Stomach (tissue), 9 donors: ENCODE data around the gene RIPOR3. TPM values are rescaled to one million over a fixed set of nuclear protein-coding genes. Genes with fewer than 3 reads are reported as not detected.
"Not testable (repeated sequence)": the region's sequence is repeated elsewhere in the genome, so short reads cannot be mapped to it uniquely, and the experiment has no call there.

ENCODE experiments used
- DNase-seq, 2 donors: peaks; one replicate each; pipeline versions ENCODE4 v3.0.0 to v3.0.0-alpha.2; 2013 to 2019
- H3K27ac ChIP-seq, 5 donors: fragments of 200-600 bp in 4 of 5; sonication (generic) in 4 of 5; one replicate each; pipeline ENCODE4 v1.5.1; 2013 to 2019; ENCODE audit warnings: mild to moderate bottlenecking in 1 of 5, moderate library complexity in 1 of 5
- H3K27me3 ChIP-seq, 3 donors: fragments of 200-600 bp; sonication (generic); one replicate each; pipeline ENCODE4 v1.5.1; 2017 to 2019; ENCODE audit warnings: mixed run types in 1 of 3
- H3K36me3 ChIP-seq, 4 donors: fragments of 200-600 bp; sonication (generic); 1 replicate in 3 of 4; 2 replicates in 1 of 4; pipeline ENCODE4 v1.5.1; 2016 to 2019
- H3K4me1 ChIP-seq, 4 donors: fragments of 200-600 bp; sonication (generic); one replicate each; pipeline ENCODE4 v1.5.1; 2016 to 2019
- H3K4me3 ChIP-seq, 4 donors: fragments of 200-600 bp; sonication (generic) in 3 of 4; one replicate each; pipeline ENCODE4 v1.5.1; 2016 to 2019; ENCODE audit warnings: mild to moderate bottlenecking in 1 of 4
- H3K9me3 ChIP-seq, 4 donors: fragments of 200-600 bp; sonication (generic); one replicate each; pipeline ENCODE4 v1.5.1; 2016 to 2019
- CTCF ChIP-seq, 7 experiments: fragments of 450-650 bp in 4 of 7; fragments of 200-600 bp in 3 of 7; sonication (generic) in 3 of 7; IDR thresholded peaks; one replicate each; pipeline ENCODE4 v1.5.1; 2016 to 2019; ENCODE audit warnings: antibody characterized with exemption in 7 of 7, control low read depth in 2 of 7, mild to moderate bottlenecking in 1 of 7
- EP300 ChIP-seq: sonication (generic); formaldehyde crosslinking; IDR thresholded peaks from one replicate; pipeline ENCODE4 v1.6.1; 2017; ENCODE audit warnings: antibody characterized with exemption
- POLR2A ChIP-seq, 4 donors: fragments of 450-650 bp; IDR thresholded peaks; one replicate each; pipeline ENCODE4 v1.6.1; 2016; ENCODE audit warnings: antibody characterized with exemption in 4 of 4, control low read depth in 2 of 4, mild to moderate bottlenecking in 1 of 4, moderate library complexity in 1 of 4
- POLR2AphosphoS5 ChIP-seq, 3 donors: sonication (generic); formaldehyde crosslinking; IDR thresholded peaks; one replicate each; pipeline ENCODE4 v1.6.1; 2016; ENCODE audit warnings: antibody characterized with exemption in 3 of 3
- WGBS, 5 donors: extraction: QIAGEN DNeasy Blood & Tissue Kit in 3 of 5; methylation state at CpG; one replicate each; pipeline versions ENCODE4 v1.1.5 to v1.1.7; 2013 to 2018; 5-methylcytosine and 5-hydroxymethylcytosine counted together
- intact Hi-C: fragments of 100-400 bp; cut with DNase I; formaldehyde crosslinking; loops from one replicate; pipeline ENCODE4 v1.15.1; 2023; ENCODE audit warnings: low total_unique reads
- polyA plus RNA-seq, 3 donors: library from polyadenylated mRNA; stranded (reverse); fragments of 200-250 nt; gene quantifications; one replicate each; pipeline ENCODE4 v1.2.3, GENCODE V29; 2013
- total RNA-seq, 5 donors: library from RNA; depleted of rRNA; stranded (reverse); fragments of >200 nt; gene quantifications; one replicate each; pipeline versions ENCODE4 v1.1.0 to v1.2.3, GENCODE V29; 2014 to 2016
- donor health status: healthy with polysubstance abuse.
- donor health status: Bipolar disorder and iron deficiency.
- donor health status: healthy.

The RIPOR3 gene
- total and polyA plus RNA-seq, 8 donors = 4.4 to 61.1 (median 8.2) TPM

- TF ChIP-seq POLR2A (IDR thresholded peaks at IDR 0.05) (no peak), POLR2AphosphoS5 (IDR thresholded peaks at IDR 0.05) (peak in 1 of 3 donors; percentile 18), CTCF (IDR thresholded peaks at IDR 0.05) (no peak)
- no peak for DNase-seq
- peaks cover 10 to 74% (median 39%) of the 10 kb centered on the region in 4 donors for H3K4me1 ChIP-seq
- H3K27ac ChIP-seq = peak overlapping the region in 3 of 5 donors; percentile 1 to 62 (median 52)
- WGBS, 5 donors = 32 to 58% (median 45%) methylated on average over 6 of the region's 6 CpGs
- peaks cover 26 to 69% (median 58%) of the 10 kb centered on the region in 4 donors for H3K36me3 ChIP-seq
- no peaks in the 10 kb centered on the region for H3K9me3 ChIP-seq
- intact Hi-C loops = loop anchor here (10.0 kb wide), 1 partner anchor 68 kb away; no protein-coding TSS in a partner anchor
- no peaks in the 10 kb centered on the region for H3K27me3 ChIP-seq
- H3K4me3 ChIP-seq = no peak overlapping the region
Observed at GRCh38 chr20:50572938-50573777, 118.2 kb downstream of the RIPOR3 start.

- TF ChIP-seq CTCF (IDR thresholded peaks at IDR 0.05) = no peak
- TF ChIP-seq POLR2A (IDR thresholded peaks at IDR 0.05) = no peak
- no peak for TF ChIP-seq POLR2AphosphoS5 (IDR thresholded peaks at IDR 0.05)
- no peak for TF ChIP-seq EP300
- Histone ChIP-seq H3K9me3 (no peaks in the 10 kb centered on the region), H3K27ac (no peak overlapping the region), H3K36me3 (peaks cover 26 to 70% (median 58%) of the 10 kb centered on the region in 4 donors), H3K4me1 (peaks cover 4 to 57% (median 32%) of the 10 kb centered on the region in 4 donors), H3K4me3 (no peak overlapping the region), H3K27me3 (no peaks in the 10 kb centered on the region)
- DNase-seq = no peak
- WGBS, 5 donors = 86 to 92% (median 86%) methylated on average over 2 of the region's 2 CpGs
- intact Hi-C loops = loop anchor here (10.0 kb wide), 1 partner anchor 67 kb away; no protein-coding TSS in a partner anchor
Observed at GRCh38 chr20:50571466-50571865, 119.9 kb downstream of the RIPOR3 start.

- WGBS, 5 donors = 82 to 87% (median 86%) methylated on average over 13 to 14 of the region's 14 CpGs
- peak in 1 of 2 donors; percentile 50 for DNase-seq
- no peak overlapping the region for H3K27ac ChIP-seq
Observed at GRCh38 chr20:50569864-50570836, 121.2 kb downstream of the RIPOR3 start.

GRCh38 chr20:50569487-50569863 is 121.9 kb downstream of the RIPOR3 start:
- DNase-seq, H3K9me3 ChIP-seq, H3K4me3 ChIP-seq, H3K27ac ChIP-seq, intact Hi-C loops, H3K27me3 ChIP-seq: not testable (repeated sequence)
- peaks cover 4 to 57% (median 30%) of the 10 kb centered on the region in 4 donors for H3K4me1 ChIP-seq
- 90 to 98% (median 95%) methylated on average over 7 of the region's 7 CpGs for WGBS, 5 donors
- peaks cover 14 to 68% (median 59%) of the 10 kb centered on the region in 4 donors for H3K36me3 ChIP-seq

More at GRCh38 chr20:50569864-50570836, 121.2 kb downstream of the RIPOR3 start:
- peaks cover 4 to 53% (median 24%) of the 10 kb centered on the region in 4 donors for H3K4me1 ChIP-seq
- no peak overlapping the region for H3K4me3 ChIP-seq
- no peaks in the 10 kb centered on the region for H3K9me3 ChIP-seq
- no peaks in the 10 kb centered on the region for H3K27me3 ChIP-seq
- TF ChIP-seq CTCF (IDR thresholded peaks at IDR 0.05) = peak in 1 of 7 experiments; percentile 4
- TF ChIP-seq EP300 = no peak
- peaks cover 20 to 72% (median 61%) of the 10 kb centered on the region in 4 donors for H3K36me3 ChIP-seq
- intact Hi-C loops = loop anchor here (10.0 kb wide), 1 partner anchor 65 kb away; no protein-coding TSS in a partner anchor
